NCI-H82 (cell line): Measurements from ENCODE around the gene AKNAD1.

ENCODE experiments used
- DNase-seq: peaks from one replicate; lab custom pipeline; 2025; lab: John Stamatoyannopoulos, UW

AKNAD1 gene

DNA sequence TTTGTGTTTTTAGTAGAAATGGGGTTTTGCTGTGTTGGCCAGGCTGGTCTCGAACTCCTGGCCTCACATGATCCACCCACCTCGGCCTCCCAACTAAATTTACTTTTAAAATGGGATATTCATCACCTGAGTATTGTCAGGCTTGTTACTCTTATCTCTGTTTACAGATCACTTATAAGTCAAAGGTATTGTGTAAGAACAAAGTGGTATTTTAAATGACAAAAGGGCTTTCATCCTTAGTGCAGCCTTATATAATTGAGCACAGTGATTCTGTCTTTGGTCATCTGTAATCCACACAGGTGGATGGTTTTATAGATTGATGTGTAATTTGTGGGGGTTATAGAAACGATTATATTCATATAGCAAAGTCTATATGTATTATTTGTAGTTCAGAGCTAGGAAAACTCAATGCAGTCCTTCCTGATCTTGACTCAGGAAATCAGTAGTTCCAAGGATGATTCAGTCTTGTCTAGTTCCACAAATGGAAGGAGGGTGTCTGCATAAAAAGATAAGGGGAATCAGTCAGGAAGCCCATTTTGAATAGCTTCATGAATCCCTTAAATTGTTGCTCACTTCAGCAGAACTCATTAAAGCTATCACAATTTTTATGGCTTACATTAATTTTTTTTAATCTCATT lies 75.8 kb downstream of the AKNAD1 start:
- DNase-seq, result no peak

- no peak for DNase-seq
Observed at GRCh38 chr1:108779455-108779854, 77.4 kb downstream of the AKNAD1 start.

DNA sequence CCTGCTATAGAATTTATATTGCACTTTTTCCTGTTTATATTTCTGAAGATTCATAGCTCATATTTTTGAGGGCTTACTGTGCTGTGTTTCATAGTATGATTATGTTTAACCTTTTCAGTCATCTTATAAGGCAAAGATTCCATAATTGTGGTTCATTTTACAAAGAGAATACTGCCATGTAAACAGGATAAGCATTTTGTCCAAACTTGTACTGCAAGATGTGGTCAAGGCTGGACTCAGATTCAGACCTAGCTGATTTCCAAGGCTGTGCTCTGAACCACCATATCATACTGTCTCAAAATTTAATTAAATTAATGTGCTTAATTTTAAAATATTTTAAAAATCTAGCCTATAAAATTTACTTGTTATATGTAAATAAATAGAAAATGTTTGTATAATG lies 79.1 kb downstream of the AKNAD1 start:
- no peak for DNase-seq

- no peak for DNase-seq
Observed at GRCh38 chr1:108767708-108768107, 89.2 kb downstream of the AKNAD1 start.

- no peak for DNase-seq
Observed at GRCh38 chr1:108767115-108767514, 89.8 kb downstream of the AKNAD1 start.
